ENCODE data around the gene CD79B.
"Not testable (repeated sequence)": the region's sequence is repeated elsewhere in the genome, so short reads cannot be mapped to it uniquely, and the experiment has no call there.

Gene CD79B

GRCh38 chr17:63930951-63931575 is 1.1 kb downstream of the CD79B start:
- no peak for DNase-seq

GRCh38 chr17:63929860-63930766 is 2.0 kb downstream of the CD79B start:
- peak; percentile 6 for DNase-seq

- peak; percentile 4 for DNase-seq
These were observed 3.0 kb downstream of the CD79B start for GRCh38 chr17:63928966-63929695.

- DNase-seq, result no peak
These were observed 3.9 kb downstream of the CD79B start for GRCh38 chr17:63928172-63928666.

GRCh38 chr17:63927464-63928171 is 4.5 kb downstream of the CD79B start:
- peak; percentile 2 for DNase-seq

GRCh38 chr17:63926164-63926563 is 6.0 kb downstream of the CD79B start:
- no peak for DNase-seq

GRCh38 chr17:63925615-63926014 is 6.5 kb downstream of the CD79B start:
- peak; percentile 2 for DNase-seq

GRCh38 chr17:63922402-63922801 is 9.7 kb downstream of the CD79B start:
- not testable (repeated sequence) for DNase-seq

- not testable (repeated sequence) for DNase-seq
These were observed 11.4 kb downstream of the CD79B start for GRCh38 chr17:63920779-63921178.

- DNase-seq, result not testable (repeated sequence)
These were observed 12.1 kb downstream of the CD79B start for GRCh38 chr17:63920050-63920449.

GRCh38 chr17:63919311-63919723 is 12.8 kb downstream of the CD79B start:
- peak; percentile 71 for DNase-seq

- DNase-seq, result not testable (repeated sequence)
These were observed 13.3 kb downstream of the CD79B start, which contains the start of gene GH1 for GRCh38 chr17:63918789-63919305. Gene GH1, minus strand, starts transcription at chr17:63918839. Its CDS starts 63 bp downstream, at chr17:63918776.

GRCh38 chr17:63918305-63918704 is 13.8 kb downstream of the CD79B start:
- no peak for DNase-seq

- no peak for DNase-seq
These were observed 14.5 kb downstream of the CD79B start for GRCh38 chr17:63917646-63918045.

GRCh38 chr17:63917206-63917605 is 14.9 kb downstream of the CD79B start:
- not testable (repeated sequence) for DNase-seq

GRCh38 chr17:63916566-63917185 is 15.5 kb downstream of the CD79B start:
- DNase-seq, result no peak

- DNase-seq, result not testable (repeated sequence)
These were observed 16.4 kb downstream of the CD79B start for GRCh38 chr17:63915753-63916152.

GRCh38 chr17:63914471-63914870 is 17.7 kb downstream of the CD79B start:
- DNase-seq, result no peak

GRCh38 chr17:63911657-63912100 is 20.5 kb downstream of the CD79B start:
- DNase-seq, result peak; percentile 43

GRCh38 chr17:63911041-63911635 is 21.0 kb downstream of the CD79B start, which contains the start of gene CSHL1:
Gene CSHL1, minus strand, starts transcription at chr17:63911258. Its CDS starts 62 bp downstream, at chr17:63911196.
- no peak for DNase-seq

- no peak for DNase-seq
These were observed 22.0 kb downstream of the CD79B start for GRCh38 chr17:63910096-63910495.
